GM18858 (cell line): ENCODE data around the gene TTYH3.
"Not testable (repeated sequence)": the region's sequence is repeated elsewhere in the genome, so short reads cannot be mapped to it uniquely, and the experiment has no call there.

Source experiments
- ATAC-seq: cut with Tn5 transposase; IDR thresholded peaks from one replicate; pipeline ENCODE4 v1.9.1; 2021; ENCODE audit not compliant: unreplicated experiment

The TTYH3 gene

GRCh38 chr7:2662273-2663120 lies 30.7 kb downstream of the TTYH3 start:
- no peak for ATAC-seq

GRCh38 chr7:2663121-2663886 lies 31.5 kb downstream of the TTYH3 start:
- no peak for ATAC-seq

GRCh38 chr7:2663960-2664359 lies 32.2 kb downstream of the TTYH3 start:
- no peak for ATAC-seq

- no peak for ATAC-seq
These were observed 33.6 kb downstream of the TTYH3 start for GRCh38 chr7:2665359-2665791.

- no peak for ATAC-seq
These were observed 34.4 kb downstream of the TTYH3 start for GRCh38 chr7:2666155-2666554.

- no peak for ATAC-seq
These were observed 34.9 kb downstream of the TTYH3 start for GRCh38 chr7:2666588-2667250.

GRCh38 chr7:2667843-2668242 lies 36.1 kb downstream of the TTYH3 start:
- no peak for ATAC-seq

- no peak for ATAC-seq
These were observed 36.6 kb downstream of the TTYH3 start for GRCh38 chr7:2668401-2668800.

GRCh38 chr7:2670171-2670570 lies 38.4 kb downstream of the TTYH3 start:
- ATAC-seq = no peak

GRCh38 chr7:2670720-2671391 lies 39.1 kb downstream of the TTYH3 start:
- ATAC-seq = no peak

GRCh38 chr7:2673214-2673613 lies 41.4 kb downstream of the TTYH3 start:
- ATAC-seq = not testable (repeated sequence)

GRCh38 chr7:2673934-2674333 lies 42.1 kb downstream of the TTYH3 start:
- ATAC-seq = no peak

- no peak for ATAC-seq
These were observed 43.5 kb downstream of the TTYH3 start for GRCh38 chr7:2675256-2675764.

GRCh38 chr7:2676576-2676975 lies 44.8 kb downstream of the TTYH3 start:
- ATAC-seq = not testable (repeated sequence)

- not testable (repeated sequence) for ATAC-seq
These were observed 46.7 kb downstream of the TTYH3 start for GRCh38 chr7:2678454-2678853.

- ATAC-seq = not testable (repeated sequence)
These were observed 47.6 kb downstream of the TTYH3 start for GRCh38 chr7:2679135-2680127.

GRCh38 chr7:2680256-2680655 lies 48.5 kb downstream of the TTYH3 start:
- ATAC-seq = no peak

- no peak for ATAC-seq
These were observed 49.2 kb downstream of the TTYH3 start for GRCh38 chr7:2680792-2681490.
